NT2/D1 (cell line): ENCODE data around the gene LAGE3.

Experiments
- DNase-seq: peaks from one replicate; pipeline ENCODE4 v3.0.0-alpha.2; 2011; ENCODE audit warnings: low read depth, low spot score
- H3K27me3 ChIP-seq: 2 replicates; pipeline ENCODE4 v1.6.0; 2011; ENCODE audit warnings: mild to moderate bottlenecking; ENCODE audit not compliant: insufficient read length, insufficient read depth
- H3K36me3 ChIP-seq: 2 replicates; pipeline ENCODE4 v1.6.1; 2011; ENCODE audit warnings: mild to moderate bottlenecking, low read length, mixed read lengths; ENCODE audit not compliant: insufficient read depth, insufficient read length
- H3K4me1 ChIP-seq: 2 replicates; pipeline ENCODE4 v1.5.1; 2011; ENCODE audit not compliant: insufficient read depth, insufficient read length
- H3K4me3 ChIP-seq: 2 replicates; pipeline ENCODE4 v1.5.1; 2011; ENCODE audit warnings: low read depth; ENCODE audit not compliant: insufficient read length
- H3K9ac ChIP-seq: 2 replicates; pipeline ENCODE4 v1.6.0; 2011; ENCODE audit warnings: low read depth; ENCODE audit not compliant: insufficient read length
- H3K9me3 ChIP-seq: 2 replicates; pipeline ENCODE4 v1.5.1; 2011; ENCODE audit warnings: mild to moderate bottlenecking, low read length; ENCODE audit not compliant: insufficient read depth
- SUZ12 ChIP-seq: IDR thresholded peaks from 2 replicates; pipeline ENCODE4 v1.6.1; 2011; ENCODE audit not compliant: insufficient read length, insufficient read depth; ENCODE audit errors: extremely low read depth
- YY1 ChIP-seq: IDR thresholded peaks from 2 replicates; pipeline ENCODE4 v1.6.1; 2011; ENCODE audit not compliant: insufficient read length, insufficient read depth
- ZNF274 ChIP-seq: IDR thresholded peaks from 2 replicates; pipeline ENCODE4 v1.6.1; 2011; ENCODE audit warnings: mild to moderate bottlenecking, low read depth, low read length

Gene LAGE3

DNA sequence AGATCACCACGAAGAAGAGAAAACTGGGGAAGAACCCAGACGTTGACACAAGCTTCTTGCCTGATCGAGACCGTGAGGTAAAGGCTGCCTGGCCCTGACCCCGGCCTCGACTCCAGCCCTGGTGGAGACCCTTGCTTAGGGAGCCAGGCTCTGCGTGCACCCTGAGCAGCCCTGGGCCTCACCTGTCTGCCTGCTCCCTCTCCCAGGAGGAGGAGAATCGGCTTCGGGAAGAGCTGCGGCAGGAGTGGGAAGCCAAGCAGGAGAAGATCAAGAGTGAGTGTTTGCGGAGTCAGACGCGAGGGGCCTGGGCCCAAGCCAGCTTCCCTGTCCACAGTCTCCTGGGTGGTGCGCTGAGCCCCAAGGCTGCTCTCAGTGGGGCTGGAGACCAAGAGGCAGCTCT lies 30.6 kb downstream of the LAGE3 start:
- Histone ChIP-seq H3K4me3 (no peak overlapping the region), H3K9ac (no peak overlapping the region), H3K36me3 (peaks cover 43% of the 10 kb centered on the region), H3K9me3 (no peaks in the 10 kb centered on the region), H3K27me3 (no peaks in the 10 kb centered on the region), H3K4me1 (no peaks in the 10 kb centered on the region)
- no peak for DNase-seq
- TF ChIP-seq SUZ12: no peak
- no peak for TF ChIP-seq YY1
- TF ChIP-seq ZNF274: no peak

DNA sequence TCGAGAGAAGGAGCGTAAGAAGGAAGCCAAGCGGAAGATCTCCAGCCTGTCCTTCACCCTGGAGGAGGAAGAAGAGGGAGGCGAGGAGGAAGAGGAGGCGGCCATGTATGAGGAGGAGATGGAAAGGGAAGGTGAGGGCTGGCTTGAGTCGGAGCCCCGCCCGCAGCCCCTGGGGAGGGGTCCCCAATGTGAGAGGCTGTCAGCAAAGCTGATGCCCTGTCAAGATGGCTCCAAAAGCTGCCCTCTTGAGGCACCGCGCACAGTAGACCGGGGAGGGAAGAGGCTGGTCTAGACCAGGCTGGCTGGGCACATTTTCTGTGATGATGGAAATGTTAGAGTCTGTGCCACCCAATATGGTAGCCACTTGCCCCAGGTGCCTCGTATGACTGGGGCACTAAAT lies 32.7 kb downstream of the LAGE3 start:
- no peak overlapping the region for H3K4me3 ChIP-seq
- DNase-seq: no peak
- H3K4me1 ChIP-seq: no peaks in the 10 kb centered on the region
- no peak overlapping the region for H3K9ac ChIP-seq
- H3K27me3 ChIP-seq: no peaks in the 10 kb centered on the region
- H3K9me3 ChIP-seq: no peaks in the 10 kb centered on the region
- TF ChIP-seq YY1 (no peak), SUZ12 (no peak), ZNF274 (no peak)
- H3K36me3 ChIP-seq: peaks cover 54% of the 10 kb centered on the region

DNA sequence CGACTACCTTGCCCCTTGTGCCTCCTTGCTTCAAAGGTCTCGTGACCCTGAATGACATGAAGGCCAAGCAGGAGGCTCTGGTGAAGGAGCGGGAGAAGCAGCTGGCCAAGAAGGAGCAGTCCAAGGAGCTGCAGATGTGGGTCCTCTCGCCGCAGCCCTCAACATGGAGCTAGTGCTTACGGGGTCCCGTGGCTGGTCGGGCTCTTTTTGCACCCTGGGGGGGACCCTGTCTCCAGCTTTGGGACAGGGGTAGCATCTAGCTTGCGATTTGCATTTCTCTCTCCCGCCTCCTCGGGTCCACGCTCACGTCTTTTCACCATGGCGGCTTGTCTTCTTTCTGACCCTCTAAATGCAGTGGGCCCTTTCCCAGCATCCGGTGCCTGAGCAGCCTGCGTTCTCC lies 33.3 kb downstream of the LAGE3 start:
- H3K27me3 ChIP-seq: no peaks in the 10 kb centered on the region
- TF ChIP-seq ZNF274 (no peak), YY1 (no peak), SUZ12 (no peak)
- H3K36me3 ChIP-seq: peaks cover 57% of the 10 kb centered on the region
- no peaks in the 10 kb centered on the region for H3K9me3 ChIP-seq
- H3K4me3 ChIP-seq: no peak overlapping the region
- no peak for DNase-seq
- no peak overlapping the region for H3K9ac ChIP-seq
- H3K4me1 ChIP-seq: no peaks in the 10 kb centered on the region

DNA sequence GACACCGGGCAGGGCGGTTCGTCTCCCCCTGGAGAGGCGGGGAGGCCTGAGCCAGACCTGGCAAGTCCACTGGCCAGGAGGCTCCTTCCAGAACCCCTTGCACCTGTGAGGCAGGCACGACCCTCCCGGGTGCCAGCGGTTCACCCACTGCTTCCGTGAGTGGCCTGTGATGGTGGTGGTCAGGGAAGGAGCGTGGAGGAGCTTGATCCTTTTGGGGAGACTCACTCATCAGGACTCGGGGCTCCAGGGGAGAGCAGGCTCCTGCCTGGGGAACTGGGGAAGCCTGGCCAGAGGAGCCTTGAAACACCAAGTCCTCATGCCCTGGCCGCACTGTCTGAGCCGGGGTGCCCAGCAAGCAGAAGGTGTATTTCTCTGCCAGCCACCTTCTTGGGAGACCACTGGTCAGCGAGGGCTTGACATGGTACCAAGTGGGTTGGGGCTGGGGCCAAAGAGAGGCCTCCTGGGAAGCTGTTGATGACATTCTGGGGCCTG lies 34.3 kb downstream of the LAGE3 start:
- no peaks in the 10 kb centered on the region for H3K9me3 ChIP-seq
- H3K4me1 ChIP-seq: no peaks in the 10 kb centered on the region
- peak overlapping the region; percentile 28 for H3K4me3 ChIP-seq
- DNase-seq: no peak
- H3K36me3 ChIP-seq: peaks cover 59% of the 10 kb centered on the region
- TF ChIP-seq ZNF274 (no peak), SUZ12 (no peak), YY1 (no peak)
- peak overlapping the region; percentile 80 for H3K9ac ChIP-seq
- H3K27me3 ChIP-seq: no peaks in the 10 kb centered on the region

DNA sequence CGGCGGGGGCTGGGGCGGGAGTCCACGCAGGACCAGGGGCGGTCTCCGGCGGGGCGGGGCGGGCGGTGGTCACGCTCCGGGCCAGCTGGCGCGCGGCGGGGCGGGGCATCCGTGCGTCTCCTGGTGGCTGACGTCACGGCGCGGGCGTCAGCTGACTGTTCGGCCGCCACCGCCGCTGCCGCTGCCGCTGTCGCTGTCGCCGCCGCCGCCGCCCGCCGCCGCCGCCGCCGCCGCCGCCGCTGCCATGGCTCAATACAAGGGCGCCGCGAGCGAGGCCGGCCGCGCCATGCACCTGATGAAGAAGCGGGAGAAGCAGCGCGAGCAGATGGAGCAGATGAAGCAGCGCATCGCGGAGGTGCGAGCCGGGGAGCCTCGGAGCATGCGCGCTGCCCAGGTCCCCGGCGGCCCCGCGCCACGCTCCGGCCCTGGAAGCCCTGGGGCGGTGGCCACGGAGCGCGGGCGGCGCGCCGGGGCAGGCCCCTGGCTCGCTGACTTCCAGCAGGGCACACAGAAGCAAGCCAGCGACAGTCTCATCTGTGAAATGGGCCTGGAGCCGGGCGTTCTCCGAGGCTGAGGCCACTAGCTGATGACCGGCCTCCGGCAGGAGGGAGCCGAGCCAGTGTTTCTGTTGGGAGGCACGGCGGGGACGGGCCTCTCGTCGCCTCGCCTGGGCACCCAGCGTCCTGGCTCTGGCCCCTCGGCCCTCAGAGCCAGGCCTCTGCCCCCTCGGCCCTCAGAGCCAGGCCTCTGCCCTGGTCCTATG lies 34.9 kb downstream of the LAGE3 start, which contains the start of gene FAM50A:
Gene FAM50A, plus strand, starts transcription at position 150 of the 763 bp plus-strand sequence. Its CDS starts 95 bp downstream, at position 245.
- peak within 1 kb of the TSS; percentile 28 for H3K4me3 ChIP-seq
- no peaks in the 10 kb centered on the region for H3K4me1 ChIP-seq
- TF ChIP-seq YY1 (no peak), SUZ12 (no peak), ZNF274 (no peak)
- H3K27me3 ChIP-seq: no peaks in the 10 kb centered on the region
- H3K9ac ChIP-seq: peak within 1 kb of the TSS; percentile 80
- peaks cover 58% of the 10 kb centered on the region for H3K36me3 ChIP-seq
- no peak for DNase-seq
- no peaks in the 10 kb centered on the region for H3K9me3 ChIP-seq

DNA sequence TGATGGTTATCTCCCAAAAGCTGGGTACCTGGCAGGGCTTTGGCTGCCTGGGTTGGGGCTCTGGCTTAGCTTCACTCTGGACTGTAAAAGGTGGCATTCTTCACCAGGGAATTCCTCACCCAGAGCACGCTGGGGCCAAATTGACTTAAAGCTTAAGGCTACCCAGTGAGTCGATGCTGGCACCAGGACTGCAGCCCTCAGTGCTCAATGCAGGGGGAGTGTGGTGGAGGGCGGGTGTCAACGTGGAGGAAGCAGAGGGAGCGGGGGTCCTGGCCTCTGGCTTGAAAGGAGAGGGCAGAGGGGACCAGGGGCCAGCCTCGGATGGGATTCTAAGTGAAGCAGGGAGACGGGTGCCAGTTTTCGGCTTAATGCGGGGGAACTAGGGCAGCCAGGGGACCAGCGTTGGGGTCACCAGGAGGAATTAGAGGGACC lies 35.6 kb downstream of the LAGE3 start:
- peak overlapping the region; percentile 10 for H3K9ac ChIP-seq
- DNase-seq: no peak

DNA sequence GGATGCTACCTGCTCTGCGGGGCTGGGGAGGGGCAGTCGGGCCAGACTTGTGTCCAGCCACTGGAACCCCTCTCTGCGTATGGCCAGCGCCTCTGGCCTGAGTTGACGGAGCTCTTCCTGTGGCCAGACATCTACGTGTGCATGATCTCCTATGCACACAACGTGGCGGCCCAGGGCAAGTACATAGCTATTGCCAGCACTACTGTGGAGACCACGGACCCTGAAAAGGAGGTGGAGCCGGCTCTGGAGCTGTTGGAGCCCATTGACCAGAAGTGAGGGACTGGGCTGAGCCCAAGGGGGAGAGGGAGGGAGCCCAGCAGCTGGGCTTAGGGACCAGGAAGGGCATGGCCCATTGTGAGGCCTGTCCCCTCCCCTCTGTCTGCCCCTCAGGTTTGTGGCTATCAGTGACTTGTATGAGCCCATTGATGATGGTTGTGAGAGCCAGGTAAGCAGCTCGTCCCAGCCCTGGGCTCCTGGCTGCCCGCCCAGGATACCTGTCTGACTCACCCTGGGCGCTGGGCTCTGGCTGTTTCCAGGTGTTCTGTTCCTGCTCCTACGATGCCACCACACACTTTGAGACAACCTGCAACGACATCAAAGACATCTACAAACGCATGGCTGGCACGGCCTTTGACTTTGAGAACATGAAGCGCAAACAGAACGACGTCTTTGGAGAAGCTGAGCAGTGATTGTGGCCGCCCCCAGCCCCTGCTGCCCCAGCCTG lies 36.9 kb downstream of the LAGE3 start:
- H3K4me3 ChIP-seq: no peak overlapping the region
- DNase-seq: no peak
- peaks cover 58% of the 10 kb centered on the region for H3K36me3 ChIP-seq
- TF ChIP-seq YY1 (no peak), ZNF274 (no peak), SUZ12 (no peak)
- H3K9ac ChIP-seq: no peak overlapping the region
- H3K9me3 ChIP-seq: no peaks in the 10 kb centered on the region
- no peaks in the 10 kb centered on the region for H3K4me1 ChIP-seq
- no peaks in the 10 kb centered on the region for H3K27me3 ChIP-seq

More for the DNA sequence above, 35.6 kb downstream of the LAGE3 start:
- H3K36me3 ChIP-seq: peaks cover 58% of the 10 kb centered on the region
- H3K27me3 ChIP-seq: no peaks in the 10 kb centered on the region
- H3K4me1 ChIP-seq: no peaks in the 10 kb centered on the region
- no peak overlapping the region for H3K4me3 ChIP-seq
- no peaks in the 10 kb centered on the region for H3K9me3 ChIP-seq
- TF ChIP-seq YY1 (no peak), SUZ12 (no peak), ZNF274 (no peak)
